ENCODE results near the gene INPP5E.

DNA sequence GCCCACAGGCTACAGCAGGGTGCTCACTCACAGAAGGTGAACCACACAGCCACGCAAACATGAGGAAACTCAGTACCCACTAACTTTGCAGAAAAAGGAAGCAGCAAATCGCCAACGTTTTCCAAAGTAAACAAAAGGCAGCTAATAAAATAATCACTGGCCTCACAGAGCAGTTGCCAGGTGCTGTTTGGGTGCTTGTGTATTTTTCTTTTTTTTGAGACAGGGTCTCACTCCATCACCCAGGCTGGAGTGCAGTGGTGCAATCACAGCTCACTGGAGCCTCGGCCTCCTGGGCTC is 43.5 kb downstream of the INPP5E start:
- TF ChIP-seq, protein P1, sequence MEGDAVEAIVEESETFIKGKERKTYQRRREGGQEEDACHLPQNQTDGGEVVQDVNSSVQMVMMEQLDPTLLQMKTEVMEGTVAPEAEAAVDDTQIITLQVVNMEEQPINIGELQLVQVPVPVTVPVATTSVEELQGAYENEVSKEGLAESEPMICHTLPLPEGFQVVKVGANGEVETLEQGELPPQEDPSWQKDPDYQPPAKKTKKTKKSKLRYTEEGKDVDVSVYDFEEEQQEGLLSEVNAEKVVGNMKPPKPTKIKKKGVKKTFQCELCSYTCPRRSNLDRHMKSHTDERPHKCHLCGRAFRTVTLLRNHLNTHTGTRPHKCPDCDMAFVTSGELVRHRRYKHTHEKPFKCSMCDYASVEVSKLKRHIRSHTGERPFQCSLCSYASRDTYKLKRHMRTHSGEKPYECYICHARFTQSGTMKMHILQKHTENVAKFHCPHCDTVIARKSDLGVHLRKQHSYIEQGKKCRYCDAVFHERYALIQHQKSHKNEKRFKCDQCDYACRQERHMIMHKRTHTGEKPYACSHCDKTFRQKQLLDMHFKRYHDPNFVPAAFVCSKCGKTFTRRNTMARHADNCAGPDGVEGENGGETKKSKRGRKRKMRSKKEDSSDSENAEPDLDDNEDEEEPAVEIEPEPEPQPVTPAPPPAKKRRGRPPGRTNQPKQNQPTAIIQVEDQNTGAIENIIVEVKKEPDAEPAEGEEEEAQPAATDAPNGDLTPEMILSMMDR (conservative IDR thresholded peaks at IDR 0.05) = no peak
- TF ChIP-seq EZH2 (IDR thresholded peaks at IDR 0.05; ENCODE audit: low read depth) = no peak

All from PC-9 (cell line).